Coronary artery (tissue), 2 donors: ENCODE results near the gene ORC2.
"Not testable (repeated sequence)": the region's sequence is repeated elsewhere in the genome, so short reads cannot be mapped to it uniquely, and the experiment has no call there.

Source experiments
- DNase-seq: peaks from one replicate; pipeline ENCODE4 v3.0.0-alpha.2; 2017; ENCODE audit warnings: low spot score
- H3K27ac ChIP-seq, 2 donors: fragments of 200-600 bp; sonication (generic); one replicate each; pipeline ENCODE4 v1.5.1; 2016 to 2019
- H3K4me3 ChIP-seq: fragments of 200-600 bp; sonication (generic); 2 replicates; pipeline ENCODE4 v1.5.1; 2016; ENCODE audit warnings: mild to moderate bottlenecking, moderate library complexity
- TF ChIP-seq, protein P1 (sequence below): fragments of 200-600 bp; sonication (generic); IDR thresholded peaks from one replicate; pipeline ENCODE4 v1.5.1; 2019; ENCODE audit warnings: antibody characterized with exemption

The ORC2 gene

DNA sequence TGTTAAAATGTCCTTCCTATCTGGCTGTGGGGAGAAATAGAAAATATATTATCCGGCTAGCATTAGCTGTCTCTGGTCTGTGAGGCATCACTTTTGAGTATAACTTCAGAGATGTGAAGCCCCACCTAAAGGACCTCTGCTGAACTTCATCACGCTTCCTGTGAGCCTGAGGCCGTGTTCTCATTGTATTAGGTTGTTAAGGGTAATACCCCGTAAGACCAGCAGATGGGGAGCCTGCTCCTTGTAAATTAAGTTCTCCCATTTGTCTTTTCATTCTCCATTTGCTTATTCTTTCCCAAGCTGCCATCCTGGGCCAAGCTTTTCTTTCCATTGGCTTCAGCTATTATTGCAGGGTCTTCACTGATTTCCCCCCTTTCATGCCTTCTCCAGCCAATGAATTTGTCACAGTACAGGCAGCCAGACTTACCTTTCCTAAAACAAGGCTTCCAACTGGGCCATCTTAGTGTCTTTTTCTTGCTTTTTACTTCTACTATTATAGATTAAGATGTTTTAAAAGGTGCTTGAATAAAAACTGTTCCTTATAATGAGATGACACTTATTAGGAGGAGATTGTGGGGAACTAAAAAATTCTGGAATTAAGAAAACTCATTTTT, 61.9 kb downstream of the ORC2 start:
- TF ChIP-seq, protein P1, sequence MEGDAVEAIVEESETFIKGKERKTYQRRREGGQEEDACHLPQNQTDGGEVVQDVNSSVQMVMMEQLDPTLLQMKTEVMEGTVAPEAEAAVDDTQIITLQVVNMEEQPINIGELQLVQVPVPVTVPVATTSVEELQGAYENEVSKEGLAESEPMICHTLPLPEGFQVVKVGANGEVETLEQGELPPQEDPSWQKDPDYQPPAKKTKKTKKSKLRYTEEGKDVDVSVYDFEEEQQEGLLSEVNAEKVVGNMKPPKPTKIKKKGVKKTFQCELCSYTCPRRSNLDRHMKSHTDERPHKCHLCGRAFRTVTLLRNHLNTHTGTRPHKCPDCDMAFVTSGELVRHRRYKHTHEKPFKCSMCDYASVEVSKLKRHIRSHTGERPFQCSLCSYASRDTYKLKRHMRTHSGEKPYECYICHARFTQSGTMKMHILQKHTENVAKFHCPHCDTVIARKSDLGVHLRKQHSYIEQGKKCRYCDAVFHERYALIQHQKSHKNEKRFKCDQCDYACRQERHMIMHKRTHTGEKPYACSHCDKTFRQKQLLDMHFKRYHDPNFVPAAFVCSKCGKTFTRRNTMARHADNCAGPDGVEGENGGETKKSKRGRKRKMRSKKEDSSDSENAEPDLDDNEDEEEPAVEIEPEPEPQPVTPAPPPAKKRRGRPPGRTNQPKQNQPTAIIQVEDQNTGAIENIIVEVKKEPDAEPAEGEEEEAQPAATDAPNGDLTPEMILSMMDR = peak; percentile 44

DNA sequence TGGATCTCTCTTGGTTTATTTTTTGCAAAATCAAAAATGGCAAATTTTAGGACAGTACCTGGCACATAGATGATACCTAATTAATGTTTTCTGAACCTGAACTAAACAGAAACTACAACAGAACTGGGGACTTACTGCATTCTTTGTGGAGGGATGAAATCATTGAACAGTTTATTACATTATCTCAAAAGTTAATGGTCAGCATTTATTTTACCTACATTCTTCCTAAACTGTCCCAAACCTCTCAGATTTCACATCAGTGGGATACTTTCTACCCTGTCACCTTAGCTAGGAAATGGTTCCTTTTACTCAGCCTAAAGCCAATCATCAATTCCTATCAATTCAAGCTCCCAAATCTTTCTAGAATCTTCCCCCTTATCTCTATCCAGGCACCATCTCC, 64.0 kb downstream of the ORC2 start:
- no peak for DNase-seq
- Histone ChIP-seq H3K4me3 (no peak overlapping the region), H3K27ac (no peak overlapping the region)
- TF ChIP-seq, protein P1 = no peak

More for the DNA sequence above, 61.9 kb downstream of the ORC2 start:
- Histone ChIP-seq H3K4me3 (no peak overlapping the region), H3K27ac (no peak overlapping the region)
- no peak for DNase-seq

DNA sequence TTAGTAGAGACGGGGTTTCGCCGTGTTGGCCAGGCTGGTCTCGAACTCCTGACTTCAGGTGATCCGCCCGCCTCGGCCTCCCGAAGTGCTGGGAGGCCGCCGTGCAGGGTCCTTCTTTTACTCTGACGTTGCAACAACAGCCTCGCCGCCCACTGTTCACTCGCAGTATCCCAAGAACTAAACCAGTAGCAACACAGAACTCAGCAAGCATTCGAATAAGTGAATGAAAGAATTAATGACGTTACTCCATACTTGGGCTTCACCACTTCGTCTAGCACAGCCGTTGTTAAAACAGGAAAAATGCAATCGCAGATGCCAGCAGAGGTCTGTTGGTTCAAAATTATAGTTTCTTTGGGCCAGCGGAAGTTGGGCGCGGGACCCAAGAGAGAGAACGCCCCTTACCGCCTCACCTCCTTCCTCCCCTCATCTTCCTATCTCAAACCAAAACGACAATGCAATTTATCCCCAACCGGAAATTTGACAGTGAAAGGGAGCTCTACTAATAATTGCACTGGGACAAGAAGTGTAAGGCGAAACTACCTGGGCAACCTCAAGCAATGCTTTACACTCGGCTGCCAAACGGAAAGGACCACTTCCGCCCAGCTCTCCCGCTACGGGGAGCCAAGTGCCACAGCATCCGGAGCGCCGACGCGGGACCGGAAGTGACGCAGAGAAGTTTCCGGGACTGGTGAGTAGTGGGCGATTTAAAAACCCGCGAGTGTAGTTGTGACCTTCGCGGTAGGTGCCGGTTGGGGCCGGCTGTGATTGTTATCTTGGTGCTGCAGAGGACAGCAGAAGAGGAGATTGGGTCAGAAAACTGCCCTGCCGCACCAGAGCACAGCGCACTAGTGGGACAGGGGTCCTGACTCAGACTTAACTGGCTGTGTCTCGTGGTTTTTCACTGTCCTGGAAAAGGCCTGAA, 74.5 kb downstream of the ORC2 start, which contains the start of the genes NIF3L1 and PPIL3:
Gene NIF3L1 (plus strand): TSS at position 668 of the 922 bp plus-strand sequence. CDS start 2,573 bp downstream, outside the sequence.
Gene PPIL3 (minus strand): TSS at position 374 of the 922 bp plus-strand sequence. CDS start 1,462 bp downstream, outside the sequence.
- Histone ChIP-seq H3K4me3 (peak within 1 kb of the TSS; percentile 89), H3K27ac (peak within 1 kb of the TSS; percentile 89 to 97)
- peak; percentile 97 for DNase-seq
- TF ChIP-seq, protein P1 = no peak

DNA sequence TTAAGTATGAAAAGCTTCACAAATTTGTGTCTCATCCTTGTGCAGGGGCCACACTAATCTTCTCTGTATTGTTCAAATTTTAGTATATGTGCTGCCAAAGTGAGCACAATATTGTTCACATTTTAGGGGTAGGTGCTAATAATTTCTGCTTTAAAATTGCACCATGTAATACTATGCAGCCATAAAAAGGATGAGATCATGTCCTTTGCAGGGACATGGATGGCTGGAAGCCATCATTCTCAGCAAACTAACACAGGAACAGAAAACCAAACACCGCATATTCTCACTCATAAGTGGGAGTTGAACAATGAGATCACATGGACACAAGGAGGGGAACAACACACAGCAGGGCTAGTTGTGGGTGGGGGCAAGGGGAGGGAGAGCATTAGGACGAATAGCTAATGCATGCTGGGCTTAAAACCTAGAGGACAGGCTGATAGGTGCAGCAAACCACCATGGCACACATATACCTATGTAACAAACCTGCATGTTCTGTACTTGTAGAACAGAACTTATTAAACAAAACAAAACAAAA, 81.7 kb downstream of the ORC2 start:
- H3K27ac ChIP-seq, DNase-seq, H3K4me3 ChIP-seq: not testable (repeated sequence)

DNA sequence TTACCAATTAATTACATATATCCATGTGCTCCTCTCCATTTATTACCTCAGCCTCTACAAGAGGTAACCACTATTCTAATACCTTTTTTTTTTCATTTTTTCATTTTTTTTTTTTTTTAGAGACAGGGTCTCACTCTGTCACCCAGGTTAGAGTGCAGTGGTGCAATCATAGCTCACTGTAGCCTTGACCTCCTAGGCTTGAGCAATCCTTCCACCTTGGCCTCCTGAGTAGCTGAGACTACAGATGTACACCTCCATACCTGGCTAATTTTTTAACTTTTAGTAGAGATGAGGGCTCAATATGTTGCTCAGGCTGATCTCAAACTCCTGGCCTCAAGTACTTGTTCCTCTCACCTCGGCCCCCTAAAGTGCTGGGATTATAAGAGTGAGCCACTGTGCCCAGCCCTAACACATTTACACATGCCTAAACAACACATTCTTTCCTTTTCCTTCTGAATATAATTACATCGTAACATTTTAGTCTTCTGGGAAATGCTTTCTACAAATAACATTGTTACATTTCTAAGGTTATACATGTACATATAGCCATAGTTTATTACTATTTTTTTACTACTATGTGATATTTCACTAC, 85.1 kb downstream of the ORC2 start:
- H3K4me3 ChIP-seq = no peak overlapping the region
- H3K27ac ChIP-seq = no peak overlapping the region
- TF ChIP-seq, protein P1 = no peak
- no peak for DNase-seq

DNA sequence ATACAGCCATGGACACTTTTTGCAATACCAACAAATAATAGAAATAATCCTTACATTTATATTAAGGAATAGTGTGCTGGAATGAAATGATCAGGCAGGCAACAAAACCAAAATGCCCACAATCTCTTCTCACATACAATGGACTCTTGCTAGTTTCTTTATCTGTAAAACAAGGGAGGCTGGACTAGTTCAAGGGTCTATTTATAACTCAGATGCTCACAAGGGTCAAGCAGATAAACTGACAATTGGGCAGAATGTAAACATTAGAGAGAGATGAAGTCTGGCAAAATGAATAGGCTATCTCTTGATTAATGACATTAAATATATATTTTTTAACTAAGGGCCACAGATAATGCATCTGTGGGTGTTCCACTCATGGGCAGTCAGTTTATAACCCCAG, 86.0 kb downstream of the ORC2 start:
- TF ChIP-seq, protein P1 = no peak
- Histone ChIP-seq H3K4me3 (no peak overlapping the region), H3K27ac (no peak overlapping the region)
- no peak for DNase-seq

DNA sequence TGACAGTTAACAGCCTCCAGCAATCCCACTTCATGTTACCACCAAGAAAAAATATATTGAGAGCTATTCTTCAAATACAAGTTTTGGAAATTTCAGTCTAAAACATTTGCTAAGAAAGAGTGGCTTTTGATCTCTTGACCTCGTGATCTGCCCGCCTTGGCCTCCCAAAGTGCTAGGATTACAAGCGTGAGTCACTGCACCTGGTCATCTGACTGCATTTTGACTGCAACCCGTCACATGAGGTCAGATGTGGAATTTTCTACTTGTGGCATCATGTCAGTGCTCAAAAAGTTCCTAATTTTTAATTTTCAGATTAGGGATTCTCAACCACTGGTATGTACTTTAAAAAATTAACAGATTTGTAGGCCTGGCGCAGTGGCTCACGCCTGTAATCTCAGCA, 89.9 kb downstream of the ORC2 start:
- TF ChIP-seq, protein P1 = no peak
- Histone ChIP-seq H3K27ac (no peak overlapping the region), H3K4me3 (no peak overlapping the region)
- no peak for DNase-seq
